GM23338 (cell line): Measurements from ENCODE around the gene CSNK1E. TPM values are rescaled to one million over a fixed set of nuclear protein-coding genes. Genes with fewer than 3 reads are reported as not detected.

Experiments
- ATAC-seq: fragments of 200-7000 bp; cut with Tn5 transposase; 3 replicates; pipeline ENCODE4 v1.9.1; 2020
- DNase-seq: peaks from one replicate; pipeline ENCODE4 v3.0.0-alpha.2; 2015; ENCODE audit warnings: low spot score
- H2AFZ ChIP-seq: fragments of 200-600 bp; sonication (generic); 2 replicates; pipeline ENCODE4 v1.8.0; 2016; ENCODE audit warnings: antibody characterized with exemption, mild to moderate bottlenecking, moderate library complexity
- H3F3A ChIP-seq: fragments of 200-600 bp; sonication (generic); replicated peaks from 2 replicates; pipeline ENCODE4 v1.8.0; 2017; ENCODE audit warnings: antibody characterized with exemption, mixed run types, low read depth
- H3K27ac ChIP-seq: fragments of 200-600 bp; sonication (generic); 2 replicates; pipeline ENCODE4 v1.6.1; 2016; ENCODE audit warnings: low read depth
- H3K27me3 ChIP-seq: fragments of 200-600 bp; sonication (generic); 2 replicates; pipeline ENCODE4 v1.8.0; 2016; ENCODE audit warnings: mild to moderate bottlenecking, mixed run types, moderate library complexity; ENCODE audit not compliant: insufficient read depth
- H3K36me3 ChIP-seq: fragments of 200-600 bp; sonication (generic); 2 replicates; pipeline ENCODE4 v1.8.0; 2016; ENCODE audit warnings: mild to moderate bottlenecking; ENCODE audit not compliant: insufficient read depth
- H3K4me1 ChIP-seq: fragments of 200-600 bp; sonication (generic); 2 replicates; pipeline ENCODE4 v1.8.0; 2016; ENCODE audit warnings: mild to moderate bottlenecking, moderate library complexity; ENCODE audit not compliant: insufficient read depth
- H3K4me2 ChIP-seq: fragments of 200-600 bp; sonication (generic); 2 replicates; pipeline ENCODE4 v1.7.1; 2017; ENCODE audit warnings: mixed run types
- H3K4me3 ChIP-seq: fragments of 200-600 bp; sonication (generic); 2 replicates; pipeline ENCODE4 v1.6.1; 2016; ENCODE audit warnings: mixed run types
- H3K79me2 ChIP-seq: fragments of 200-600 bp; sonication (generic); replicated peaks from 2 replicates; pipeline ENCODE4 v1.8.0; 2017; ENCODE audit warnings: mild to moderate bottlenecking; ENCODE audit not compliant: insufficient read depth
- H3K9me2 ChIP-seq: fragments of 200-600 bp; sonication (generic); 2 replicates; pipeline ENCODE4 v1.8.0; 2017; ENCODE audit not compliant: insufficient read depth
- H4K20me1 ChIP-seq: fragments of 200-600 bp; sonication (generic); replicated peaks from 2 replicates; pipeline ENCODE4 v1.8.0; 2017; ENCODE audit warnings: mild to moderate bottlenecking; ENCODE audit not compliant: insufficient read depth
- H3K27ac Mint-ChIP-seq: 2 replicates; pipeline ENCODE4 v1.8.0; 2020; ENCODE audit warnings: inconsistent platforms, mild to moderate bottlenecking, moderate library complexity, mixed read lengths
- H3K27me3 Mint-ChIP-seq: 3 replicates; pipeline ENCODE4 v1.8.0; 2022; ENCODE audit warnings: low read depth, mild to moderate bottlenecking, moderate library complexity, mixed read lengths, inconsistent platforms; ENCODE audit not compliant: insufficient read depth, poor library complexity
- H3K36me3 Mint-ChIP-seq: 3 replicates; pipeline ENCODE4 v1.8.0; 2021; ENCODE audit warnings: low read depth, mild to moderate bottlenecking, inconsistent platforms, moderate library complexity, mixed read lengths
- H3K4me1 Mint-ChIP-seq: 3 replicates; pipeline ENCODE4 v1.8.0; 2020; ENCODE audit warnings: mild to moderate bottlenecking, inconsistent platforms, mixed read lengths
- H3K4me3 Mint-ChIP-seq: 3 replicates; pipeline ENCODE4 v1.8.0; 2021; ENCODE audit warnings: moderate library complexity, mild to moderate bottlenecking, inconsistent platforms, mixed read lengths
- H3K9me3 Mint-ChIP-seq: 3 replicates; pipeline ENCODE4 v1.8.0; 2020; ENCODE audit warnings: moderate library complexity, mild to moderate bottlenecking, inconsistent platforms, mixed read lengths
- CREB1 ChIP-seq: fragments of 250-450 bp; sonication (Bioruptor Pico); IDR thresholded peaks from 2 replicates; pipeline ENCODE4 v1.5.0; 2020; ENCODE audit warnings: low read depth, mild to moderate bottlenecking, moderate library complexity
- EZH2 ChIP-seq: fragments of 200-600 bp; sonication (generic); IDR thresholded peaks from one replicate; pipeline ENCODE4 v1.8.0; 2017; ENCODE audit warnings: antibody characterized with exemption, mild to moderate bottlenecking, low read depth; ENCODE audit not compliant: unreplicated experiment
- EZH2phosphoT487 ChIP-seq: fragments of 200-600 bp; sonication (generic); IDR thresholded peaks from one replicate; pipeline ENCODE4 v1.8.1; 2018; ENCODE audit warnings: antibody characterized with exemption; ENCODE audit not compliant: unreplicated experiment
- NANOG ChIP-seq: IDR thresholded peaks from 2 replicates; pipeline ENCODE4 v1.6.1; 2016; ENCODE audit warnings: antibody characterized with exemption, borderline replicate concordance
- POLR2AphosphoS5 ChIP-seq: IDR thresholded peaks from 2 replicates; pipeline ENCODE4 v1.6.1; 2016; ENCODE audit warnings: antibody characterized with exemption, low read depth
- STAT1 ChIP-seq: IDR thresholded peaks from one replicate; pipeline ENCODE4 v1.6.1; 2016; ENCODE audit warnings: antibody characterized with exemption; ENCODE audit not compliant: unreplicated experiment
- ZNF114 ChIP-seq: fragments of 250-450 bp; sonication (Bioruptor Pico); IDR thresholded peaks from 2 replicates; pipeline ENCODE4 v1.5.0; 2020; ENCODE audit warnings: mild to moderate bottlenecking, moderate library complexity
- ZNF462 ChIP-seq: fragments of 250-450 bp; sonication (Bioruptor Pico); IDR thresholded peaks from 2 replicates; pipeline ENCODE4 v1.5.0; 2020; ENCODE audit warnings: mild to moderate bottlenecking, moderate library complexity
- polyA plus RNA-seq: library from polyadenylated mRNA; unstranded; fragments of >200 nt; fragmentation: Nextera tagmentation; extraction: Ambion mirVana; gene quantifications from 2 replicates; pipeline ENCODE4 v1.2.1, GENCODE V29; 2016
- total RNA-seq: library from RNA; depleted of rRNA; stranded (reverse); fragments of >200 nt; shearing (Covaris generic); gene quantifications from 2 replicates; pipeline ENCODE4 v1.2.3, GENCODE V29; 2014
- TF ChIP-seq, protein P1 (sequence below): IDR thresholded peaks from 2 replicates; pipeline ENCODE4 v1.6.1; 2016; ENCODE audit warnings: antibody characterized with exemption

Gene CSNK1E
- total and polyA plus RNA-seq, 2 experiments from 2014 or later = 180 to 259 TPM

- no peak for TF ChIP-seq ZNF462
- TF ChIP-seq STAT1 = no peak
- no peak; the same call in none of the 2 replicates for TF ChIP-seq POLR2AphosphoS5
- no peak for TF ChIP-seq NANOG
- TF ChIP-seq ZNF114 (CRISPR knock-in tag) = no peak
- no peak for TF ChIP-seq EZH2phosphoT487
Observed at GRCh38 chr22:38296372-38296771, 20.9 kb downstream of the CSNK1E start (continued).

GRCh38 chr22:38295863-38296262, 21.4 kb downstream of the CSNK1E start:
- no peak overlapping the region for H3K4me3 Mint-ChIP-seq
- no peak overlapping the region for H3K4me2 ChIP-seq
- H4K20me1 ChIP-seq = peaks cover 40% of the 10 kb centered on the region
- H3K27me3 ChIP-seq = no peaks in the 10 kb centered on the region
- peaks cover 9% of the 10 kb centered on the region for H3K4me1 Mint-ChIP-seq
- H2AFZ ChIP-seq = no peak overlapping the region
- no peaks in the 10 kb centered on the region for H3K9me2 ChIP-seq
- no peak for DNase-seq
- H3K36me3 Mint-ChIP-seq = peaks cover 90% of the 10 kb centered on the region
- peaks cover 43% of the 10 kb centered on the region for H3K36me3 ChIP-seq
- no peaks in the 10 kb centered on the region; the same call in 1 of the 2 replicates for H3K4me1 ChIP-seq
- peaks cover 15% of the 10 kb centered on the region for H3K27me3 Mint-ChIP-seq
- no peak overlapping the region for H3K4me3 ChIP-seq
- H3K9me3 Mint-ChIP-seq = no peaks in the 10 kb centered on the region
- H3K27ac ChIP-seq = no peak overlapping the region; the same call in 1 of the 2 replicates
- no peak for ATAC-seq
- H3F3A ChIP-seq = peaks cover 48% of the 10 kb centered on the region; the same call in 1 of the 2 replicates
- H3K79me2 ChIP-seq = peaks cover 19% of the 10 kb centered on the region; the same call in 1 of the 2 replicates
- H3K27ac Mint-ChIP-seq = no peak overlapping the region
- TF ChIP-seq EZH2phosphoT487 (no peak), CREB1 (CRISPR knock-in tag) (no peak), ZNF462 (no peak), EZH2 (no peak)
- TF ChIP-seq, protein P1, sequence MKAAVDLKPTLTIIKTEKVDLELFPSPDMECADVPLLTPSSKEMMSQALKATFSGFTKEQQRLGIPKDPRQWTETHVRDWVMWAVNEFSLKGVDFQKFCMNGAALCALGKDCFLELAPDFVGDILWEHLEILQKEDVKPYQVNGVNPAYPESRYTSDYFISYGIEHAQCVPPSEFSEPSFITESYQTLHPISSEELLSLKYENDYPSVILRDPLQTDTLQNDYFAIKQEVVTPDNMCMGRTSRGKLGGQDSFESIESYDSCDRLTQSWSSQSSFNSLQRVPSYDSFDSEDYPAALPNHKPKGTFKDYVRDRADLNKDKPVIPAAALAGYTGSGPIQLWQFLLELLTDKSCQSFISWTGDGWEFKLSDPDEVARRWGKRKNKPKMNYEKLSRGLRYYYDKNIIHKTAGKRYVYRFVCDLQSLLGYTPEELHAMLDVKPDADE = no peak
